Raji (cell line): ENCODE data around the gene SPANXN4.

Source experiments
- POLR2A ChIP-seq: IDR thresholded peaks from 2 replicates; pipeline ENCODE4 v1.6.1; 2011; ENCODE audit warnings: low read depth, low read length, control low read depth; ENCODE audit not compliant: insufficient read depth

Gene SPANXN4

GRCh38 chrX:143025628-143026027 is at the start of gene SPANXN4:
Gene SPANXN4 (plus strand): TSS chrX:143025928. CDS start chrX:143026015, 87 bp downstream.
- no peak for TF ChIP-seq POLR2A

GRCh38 chrX:142977128-142977914 is 48.4 kb upstream of the SPANXN4 start:
- TF ChIP-seq POLR2A: no peak

- TF ChIP-seq POLR2A: no peak
Measured at GRCh38 chrX:142978130-142978684, 47.5 kb upstream of the SPANXN4 start.

GRCh38 chrX:142982679-142983078 is 43.0 kb upstream of the SPANXN4 start:
- no peak for TF ChIP-seq POLR2A

- TF ChIP-seq POLR2A: no peak
Measured at GRCh38 chrX:142994988-142995387, 30.7 kb upstream of the SPANXN4 start.

- TF ChIP-seq POLR2A: no peak
Measured at GRCh38 chrX:142998447-142999198, 27.1 kb upstream of the SPANXN4 start.

GRCh38 chrX:142999199-142999701 is 26.5 kb upstream of the SPANXN4 start:
- no peak for TF ChIP-seq POLR2A

- no peak for TF ChIP-seq POLR2A
Measured at GRCh38 chrX:143002206-143002605, 23.5 kb upstream of the SPANXN4 start.

GRCh38 chrX:143017272-143017671 is 8.5 kb upstream of the SPANXN4 start:
- TF ChIP-seq POLR2A: no peak

- no peak for TF ChIP-seq POLR2A
Measured at GRCh38 chrX:143027275-143027674, 1.5 kb downstream of the SPANXN4 start.

- TF ChIP-seq POLR2A: no peak
Measured at GRCh38 chrX:143047511-143047910, 21.8 kb downstream of the SPANXN4 start.

GRCh38 chrX:143058120-143058519 is 32.4 kb downstream of the SPANXN4 start:
- TF ChIP-seq POLR2A: no peak

- TF ChIP-seq POLR2A: no peak
Measured at GRCh38 chrX:143081231-143081630, 55.5 kb downstream of the SPANXN4 start.

- no peak for TF ChIP-seq POLR2A
Measured at GRCh38 chrX:143082537-143082936, 56.8 kb downstream of the SPANXN4 start.
